Renal cortex interstitium (tissue), 11 donors: Measurements from ENCODE around the gene FAM222B. TPM values are rescaled to one million over a fixed set of nuclear protein-coding genes. Genes with fewer than 3 reads are reported as not detected.
"Not testable (repeated sequence)": the region's sequence is repeated elsewhere in the genome, so short reads cannot be mapped to it uniquely, and the experiment has no call there.

Experiments
- DNase-seq, 11 donors: peaks; one replicate each; pipeline ENCODE4 v3.0.0-alpha.2; 2013; ENCODE audit warnings: low read depth in 9 of 11, low spot score in 4 of 11; ENCODE audit errors: extremely low read depth in 1 of 11
- polyA plus RNA-seq, 3 donors: library from polyadenylated mRNA; unstranded; fragments of 120-200 nt; gene quantifications; one replicate each; pipeline ENCODE4 v1.2.1, GENCODE V29; 2013; ENCODE audit not compliant: insufficient read length in 3 of 3

Gene FAM222B
- polyA plus RNA-seq, 3 donors = 20.8 to 22.0 (median 21.4) TPM

- DNase-seq = peak in 10 of 11 donors; percentile 62 to 86 (median 79)
These were observed 12.1 kb upstream of the FAM222B start, which contains the start of gene ERAL1 for GRCh38 chr17:28854457-28855335. Gene ERAL1 (plus strand): TSS chr17:28855016. CDS start chr17:28855035, 19 bp downstream.

- DNase-seq = no peak
These were observed 10.7 kb upstream of the FAM222B start for GRCh38 chr17:28853295-28853694.

GRCh38 chr17:28849281-28849680, 6.7 kb upstream of the FAM222B start:
- DNase-seq = no peak

DNA sequence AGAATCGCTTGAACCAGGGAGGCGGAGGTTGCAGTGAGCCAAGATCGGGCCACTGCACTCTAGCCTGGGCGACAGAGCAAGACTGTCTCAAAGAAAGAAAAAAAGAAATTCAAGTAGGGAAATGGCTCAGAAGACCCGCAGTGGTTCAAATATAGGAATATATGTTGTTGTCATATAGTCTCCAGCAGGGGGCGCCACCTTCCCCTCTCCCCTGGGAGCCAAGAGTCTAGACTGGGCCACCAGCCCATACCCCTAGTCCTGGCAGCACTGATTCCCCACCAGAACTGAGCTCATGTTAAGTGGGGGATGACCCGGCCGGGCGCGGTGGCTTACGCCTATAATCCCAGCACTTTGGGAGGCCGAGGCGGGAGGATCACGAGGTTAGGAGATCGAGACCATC, 6.1 kb upstream of the FAM222B start:
- DNase-seq = not testable (repeated sequence)

- not testable (repeated sequence) for DNase-seq
These were observed 4.1 kb upstream of the FAM222B start for GRCh38 chr17:28846699-28847098.

DNA sequence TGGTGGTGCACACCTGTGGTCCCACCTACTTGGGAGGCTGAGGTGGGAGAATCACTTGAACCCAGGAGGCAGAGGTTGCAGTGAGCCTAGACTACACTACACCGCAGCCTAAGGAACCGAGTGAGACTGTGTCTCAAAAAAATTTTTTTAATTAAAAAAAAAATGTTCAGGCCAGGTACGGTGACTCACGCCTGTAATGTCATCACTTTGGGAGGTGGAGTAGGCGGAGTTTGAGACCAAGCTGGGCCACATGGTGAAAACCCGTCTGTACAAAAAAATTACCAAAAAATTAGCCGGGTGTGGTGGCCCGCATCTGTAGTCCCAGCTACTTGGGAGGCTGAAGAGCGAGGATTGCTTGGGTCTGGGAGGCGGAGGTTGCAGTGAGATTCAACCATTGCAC, 3.6 kb upstream of the FAM222B start:
- no peak for DNase-seq

DNA sequence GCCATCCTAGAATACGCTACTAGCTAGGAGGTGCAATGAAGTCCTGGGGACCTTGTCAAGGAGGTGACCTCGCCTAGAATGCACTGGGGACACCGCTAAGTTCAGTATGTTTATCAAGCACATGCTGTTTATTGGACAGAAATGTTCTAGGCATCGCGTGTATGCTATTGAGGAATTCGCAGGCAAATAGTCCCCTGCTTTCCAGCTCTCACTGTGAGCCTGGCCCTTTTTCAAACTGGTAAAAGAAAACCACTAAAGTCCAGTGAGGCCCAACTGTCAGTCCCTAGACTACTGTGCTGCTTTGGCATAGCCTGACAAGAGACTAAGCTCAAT, 1.2 kb upstream of the FAM222B start:
- no peak for DNase-seq

DNA sequence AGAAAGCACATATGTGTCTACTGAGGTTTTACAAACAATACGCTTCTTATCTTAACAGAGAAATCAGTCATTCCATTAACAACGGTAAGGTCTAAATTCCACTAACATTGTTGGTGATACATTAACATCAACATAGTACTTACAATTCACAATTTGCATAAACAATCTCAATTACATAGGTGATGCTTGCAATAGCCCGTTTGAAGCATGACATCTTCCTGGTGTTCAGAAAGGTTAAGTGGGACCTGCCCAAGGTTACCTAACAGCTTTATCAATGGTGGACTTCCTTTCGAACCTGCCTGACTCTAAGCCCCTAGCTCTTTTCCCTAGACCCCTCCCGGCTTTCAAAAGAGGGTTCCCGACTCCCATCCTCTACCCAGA, 699 bp downstream of the FAM222B start:
- DNase-seq = no peak

DNA sequence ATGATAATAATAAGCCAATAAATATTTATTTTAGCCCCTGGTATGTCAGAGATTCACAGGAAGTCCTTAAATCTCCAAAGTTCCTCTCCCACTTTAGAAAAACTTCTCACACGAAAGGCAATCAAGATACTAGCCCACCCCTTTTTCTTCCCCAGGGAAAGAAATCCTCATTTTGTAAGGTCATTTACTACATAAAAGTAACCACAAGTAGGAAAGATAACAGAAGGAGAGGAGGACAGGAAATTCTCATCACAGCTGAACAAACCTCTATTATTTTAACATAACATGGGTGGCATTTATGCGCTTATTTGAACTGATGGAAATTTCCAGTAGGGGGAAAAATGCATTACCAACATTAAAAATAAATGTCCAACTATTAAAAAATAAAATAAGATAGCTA, 3.4 kb downstream of the FAM222B start:
- no peak for DNase-seq

- DNase-seq = not testable (repeated sequence)
These were observed 6.0 kb downstream of the FAM222B start for GRCh38 chr17:28836541-28836940.

GRCh38 chr17:28834420-28834819, 8.2 kb downstream of the FAM222B start:
- no peak for DNase-seq

- no peak for DNase-seq
These were observed 14.1 kb downstream of the FAM222B start for GRCh38 chr17:28828294-28829040.

DNA sequence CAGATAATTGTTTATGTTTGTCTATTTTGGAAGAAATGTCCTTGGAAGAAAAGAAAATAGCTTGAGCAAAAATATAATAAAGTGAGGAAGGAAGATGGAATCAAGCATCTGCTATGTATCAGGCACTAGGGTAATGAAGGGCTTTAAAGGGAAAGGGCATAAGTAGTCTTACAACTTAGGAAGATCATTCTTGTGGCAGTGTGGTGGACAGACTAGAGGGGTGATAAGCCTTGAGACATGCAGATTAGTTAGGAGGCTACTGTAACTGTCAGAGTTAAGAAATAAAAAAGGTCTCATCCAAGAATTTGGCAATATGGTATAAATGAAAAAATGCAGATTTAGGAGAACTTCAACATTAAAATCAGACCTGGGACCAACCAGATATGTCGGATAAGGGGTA, 14.9 kb downstream of the FAM222B start:
- DNase-seq = no peak

DNA sequence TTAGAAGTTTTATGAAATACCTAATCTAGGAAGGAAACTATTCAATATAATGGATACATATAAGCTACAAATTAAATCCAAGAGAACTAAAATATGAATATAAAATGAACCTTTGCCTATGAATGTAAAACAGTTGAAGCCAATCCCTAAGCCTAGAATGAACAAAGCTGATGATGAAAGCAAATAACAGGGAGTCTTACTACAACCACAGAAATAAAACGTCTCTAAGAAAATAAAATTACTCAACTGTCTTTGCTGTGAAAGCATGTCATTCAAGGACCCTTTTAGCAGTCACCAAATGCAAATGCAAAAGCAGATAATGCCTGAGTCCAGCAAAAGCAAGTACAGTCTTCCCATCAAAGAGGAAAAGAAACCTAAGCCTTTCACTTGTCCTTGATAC, 23.0 kb downstream of the FAM222B start:
- no peak for DNase-seq

- no peak for DNase-seq
These were observed 23.8 kb downstream of the FAM222B start for GRCh38 chr17:28818819-28819221.

DNA sequence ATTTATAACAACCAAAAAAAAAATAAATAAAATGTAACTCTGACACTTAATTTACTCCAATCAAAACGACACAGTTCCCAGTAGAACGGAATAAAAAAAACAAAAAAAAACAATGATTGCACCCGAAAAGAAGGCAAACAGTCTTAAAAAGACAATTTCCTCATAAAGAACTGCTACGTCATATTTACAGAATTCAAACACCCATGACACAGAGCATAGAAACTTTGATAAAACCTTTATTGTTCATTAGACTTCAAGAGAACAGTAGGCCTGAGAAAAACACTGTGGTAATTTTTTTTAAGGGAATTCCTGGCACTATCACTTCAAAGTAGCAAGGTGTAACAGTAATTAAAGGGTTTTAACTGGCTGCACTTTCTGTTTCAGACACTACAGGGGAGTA, 26.1 kb downstream of the FAM222B start:
- no peak for DNase-seq

GRCh38 chr17:28812748-28813377, 29.7 kb downstream of the FAM222B start:
- peak in 7 of 11 donors; percentile 55 to 75 (median 70) for DNase-seq

GRCh38 chr17:28812091-28812747, 30.4 kb downstream of the FAM222B start:
- peak; percentile 83 to 97 (median 95) for DNase-seq

DNA sequence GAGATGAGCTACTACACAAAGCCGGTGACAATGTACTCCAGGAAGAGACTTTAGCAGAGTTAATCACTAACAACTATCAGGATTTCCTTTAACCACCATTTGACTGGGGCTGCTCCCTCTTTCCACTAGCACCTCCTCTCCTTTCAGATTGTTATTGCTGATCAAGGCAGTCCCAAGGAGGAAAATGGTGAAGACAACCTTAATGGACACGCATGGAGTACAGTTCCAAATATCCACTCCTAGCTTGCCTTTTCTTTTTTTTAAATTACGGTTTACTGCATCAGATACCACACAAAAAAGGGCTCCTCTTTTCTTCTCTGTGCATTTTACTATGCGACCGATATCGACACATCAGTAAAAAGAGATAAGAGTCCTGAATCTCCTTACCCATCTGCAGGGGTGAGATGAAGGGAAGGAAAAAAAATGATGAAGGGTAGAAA, 30.9 kb downstream of the FAM222B start:
- peak in 3 of 11 donors; percentile 41 to 50 (median 44) for DNase-seq
